ENCODE data around the gene CFP.

CFP gene

GRCh38 chrX:47573341-47574075, 56.2 kb downstream of the CFP start:
- no peak for DNase-seq

All from activated CD4-positive, CD25-positive, alpha-beta regulatory T cell (primary cell).